Esophagus squamous epithelium (tissue), 4 donors: ENCODE data around the gene LSMEM2.

Experiments
- CTCF ChIP-seq, 6 experiments: fragments of 450-650 bp in 4 of 6; fragments of 200-600 bp in 2 of 6; sonication (generic) in 2 of 6; IDR thresholded peaks; one replicate each; pipeline ENCODE4 v1.5.1; 2016 to 2019; ENCODE audit warnings: antibody characterized with exemption in 6 of 6, mild to moderate bottlenecking in 4 of 6, moderate library complexity in 4 of 6
- POLR2A ChIP-seq, 4 donors: fragments of 450-650 bp; IDR thresholded peaks; one replicate each; pipeline ENCODE4 v1.6.1; 2017; ENCODE audit warnings: antibody characterized with exemption in 4 of 4, mild to moderate bottlenecking in 4 of 4, moderate library complexity in 3 of 4

GRCh38 chr3:50286322-50287227 is 7.7 kb downstream of the LSMEM2 start:
- TF ChIP-seq CTCF (IDR thresholded peaks at IDR 0.05) (no peak), POLR2A (IDR thresholded peaks at IDR 0.05) (no peak)
